Type B pancreatic cell (in vitro differentiated cells): ENCODE measurements around the gene CELSR2. TPM values are rescaled to one million over a fixed set of nuclear protein-coding genes. Genes with fewer than 3 reads are reported as not detected.

Experiments used
- DNase-seq: peaks from one replicate; pipeline ENCODE4 v3.0.0; 2021; ENCODE audit warnings: mixed read lengths; ENCODE audit not compliant: unreplicated experiment; ENCODE audit errors: extremely low spot score
- H3K27ac Mint-ChIP-seq: 2 replicates; pipeline ENCODE4 v1.8.0; 2021; ENCODE audit warnings: mild to moderate bottlenecking, mixed read lengths
- H3K27me3 Mint-ChIP-seq: 2 replicates; pipeline ENCODE4 v1.8.0; 2021; ENCODE audit warnings: mixed read lengths
- H3K36me3 Mint-ChIP-seq: 2 replicates; pipeline ENCODE4 v1.8.0; 2021; ENCODE audit warnings: mixed read lengths
- H3K4me1 Mint-ChIP-seq: one replicate; pipeline ENCODE4 v1.8.0; 2021; ENCODE audit warnings: mixed read lengths; ENCODE audit not compliant: unreplicated experiment
- H3K4me3 Mint-ChIP-seq: 2 replicates; pipeline ENCODE4 v1.8.0; 2021; ENCODE audit warnings: mild to moderate bottlenecking, mixed read lengths
- H3K9me3 Mint-ChIP-seq: 2 replicates; pipeline ENCODE4 v1.8.0; 2021; ENCODE audit warnings: mixed read lengths
- CTCF ChIP-seq: fragments of 200-600 bp; sonication (generic); conservative IDR thresholded peaks from 2 replicates; pipeline ENCODE4 v1.5.0; 2021; ENCODE audit warnings: antibody characterized with exemption, mild to moderate bottlenecking
- total RNA-seq: library from RNA; stranded (reverse); gene quantifications from 2 replicates; pipeline ENCODE4 v1.2.1, GENCODE V29; 2021; ENCODE audit warnings: low replicate concordance

The CELSR2 gene
- total RNA-seq, 1 donor from 2014 or later = 35.5 TPM

GRCh38 chr1:109306832-109307273, 57.5 kb downstream of the CELSR2 start, which contains the start of gene MYBPHL:
Gene MYBPHL (minus strand): TSS chr1:109307011. CDS start chr1:109306991, 20 bp downstream.
- Mint-ChIP-seq H3K27ac (peak within 1 kb of the TSS; percentile 82), H3K27me3 (no peaks in the 10 kb centered on the region), H3K4me3 (no peak within 1 kb of the TSS), H3K9me3 (no peaks in the 10 kb centered on the region), H3K4me1 (peaks cover 21% of the 10 kb centered on the region), H3K36me3 (no peaks in the 10 kb centered on the region)
- TF ChIP-seq CTCF = no peak
- DNase-seq = no peak

- peaks cover 21% of the 10 kb centered on the region for H3K4me1 Mint-ChIP-seq
- H3K27ac Mint-ChIP-seq = peak overlapping the region; percentile 73
- no peaks in the 10 kb centered on the region for H3K9me3 Mint-ChIP-seq
- H3K27me3 Mint-ChIP-seq = no peaks in the 10 kb centered on the region
- DNase-seq = no peak
- no peak for TF ChIP-seq CTCF
- no peaks in the 10 kb centered on the region for H3K36me3 Mint-ChIP-seq
- no peak overlapping the region for H3K4me3 Mint-ChIP-seq
Measured at GRCh38 chr1:109307274-109308021, 58.1 kb downstream of the CELSR2 start.

- H3K27ac Mint-ChIP-seq = peak overlapping the region; percentile 14
- no peak for DNase-seq
- H3K36me3 Mint-ChIP-seq = peaks cover under 1% of the 10 kb centered on the region
- no peaks in the 10 kb centered on the region for H3K27me3 Mint-ChIP-seq
- H3K9me3 Mint-ChIP-seq = no peaks in the 10 kb centered on the region
- peaks cover 21% of the 10 kb centered on the region for H3K4me1 Mint-ChIP-seq
- H3K4me3 Mint-ChIP-seq = no peak overlapping the region
- TF ChIP-seq CTCF = no peak
Measured at GRCh38 chr1:109309347-109309746, 60.0 kb downstream of the CELSR2 start.

GRCh38 chr1:109312246-109312645, 62.9 kb downstream of the CELSR2 start:
- peaks cover 10% of the 10 kb centered on the region for H3K4me1 Mint-ChIP-seq
- H3K27me3 Mint-ChIP-seq = no peaks in the 10 kb centered on the region
- DNase-seq = no peak
- no peaks in the 10 kb centered on the region for H3K9me3 Mint-ChIP-seq
- H3K36me3 Mint-ChIP-seq = peaks cover 12% of the 10 kb centered on the region
- no peak overlapping the region for H3K4me3 Mint-ChIP-seq
- no peak overlapping the region for H3K27ac Mint-ChIP-seq
- TF ChIP-seq CTCF = no peak

GRCh38 chr1:109312978-109313775, 63.8 kb downstream of the CELSR2 start:
- H3K9me3 Mint-ChIP-seq = no peaks in the 10 kb centered on the region
- H3K27ac Mint-ChIP-seq = no peak overlapping the region
- no peak overlapping the region for H3K4me3 Mint-ChIP-seq
- no peak for DNase-seq
- H3K27me3 Mint-ChIP-seq = no peaks in the 10 kb centered on the region
- peaks cover 5% of the 10 kb centered on the region for H3K4me1 Mint-ChIP-seq
- no peak for TF ChIP-seq CTCF
- H3K36me3 Mint-ChIP-seq = peaks cover 12% of the 10 kb centered on the region
